HG03103 (cell line): ENCODE measurements around the gene TMEM161A.
A peak's percentile ranks its signal among the peaks of the same experiment; 100 is the strongest.
"Not testable (repeated sequence)": the region's sequence is repeated elsewhere in the genome, so short reads cannot be mapped to it uniquely, and the experiment has no call there.

Source experiments
- ATAC-seq: cut with Tn5 transposase; IDR thresholded peaks from one replicate; pipeline ENCODE4 v1.9.1; 2021; ENCODE audit warnings: low read depth; ENCODE audit not compliant: unreplicated experiment

Gene TMEM161A

GRCh38 chr19:19138109-19138981 lies at the start of gene TMEM161A:
TSS of gene TMEM161A (minus strand) at chr19:19138478. CDS start at chr19:19138428, 50 bp downstream.
- ATAC-seq: peak; percentile 94

- ATAC-seq: no peak
Observed at GRCh38 chr19:19186742-19187141, 48.5 kb upstream of the TMEM161A start.

- no peak for ATAC-seq
Observed at GRCh38 chr19:19185853-19186740, 47.8 kb upstream of the TMEM161A start.

- no peak for ATAC-seq
Observed at GRCh38 chr19:19181488-19181998, 43.3 kb upstream of the TMEM161A start.

- ATAC-seq: no peak
Observed at GRCh38 chr19:19179548-19180441, 41.5 kb upstream of the TMEM161A start.

- no peak for ATAC-seq
Observed at GRCh38 chr19:19176950-19177349, 38.7 kb upstream of the TMEM161A start.

- not testable (repeated sequence) for ATAC-seq
Observed at GRCh38 chr19:19173243-19173642, 35.0 kb upstream of the TMEM161A start.

GRCh38 chr19:19171821-19172532 lies 33.7 kb upstream of the TMEM161A start:
- ATAC-seq: no peak

GRCh38 chr19:19170873-19171672 lies 32.8 kb upstream of the TMEM161A start:
- ATAC-seq: no peak

- ATAC-seq: peak; percentile 89
Observed at GRCh38 chr19:19170053-19170872, 32.0 kb upstream of the TMEM161A start, which contains the start of gene MEF2B. TSS of gene MEF2B (minus strand) at chr19:19170263. CDS start at chr19:19150735, 19,528 bp downstream.

- no peak for ATAC-seq
Observed at GRCh38 chr19:19169236-19170052, 31.2 kb upstream of the TMEM161A start.

- ATAC-seq: no peak
Observed at GRCh38 chr19:19167612-19168011, 29.3 kb upstream of the TMEM161A start.

- ATAC-seq: no peak
Observed at GRCh38 chr19:19165396-19165795, 27.1 kb upstream of the TMEM161A start.

GRCh38 chr19:19162495-19162894 lies 24.2 kb upstream of the TMEM161A start:
- no peak for ATAC-seq

GRCh38 chr19:19160461-19161035 lies 22.3 kb upstream of the TMEM161A start:
- no peak for ATAC-seq

GRCh38 chr19:19159534-19159933 lies 21.3 kb upstream of the TMEM161A start:
- ATAC-seq: no peak

GRCh38 chr19:19157808-19158207 lies 19.5 kb upstream of the TMEM161A start:
- no peak for ATAC-seq
